ENCODE results near the gene KIAA0232.

- TF ChIP-seq CTCF (IDR thresholded peaks at IDR 0.05) (no peak), POLR2A (IDR thresholded peaks at IDR 0.05) (no peak)
These were observed 70.1 kb downstream of the KIAA0232 start for GRCh38 chr4:6852582-6852981.

Measured in suprapubic skin (tissue), 3 donors.